ENCODE results near the gene IDE. TPM values are rescaled to one million over a fixed set of nuclear protein-coding genes. Genes with fewer than 3 reads are reported as not detected.

IDE gene
- total and polyA plus RNA-seq, 2 donors (not counting 3 experiments of a cell fraction or from before 2014, with no cell fraction given): 10.7 to 52.6 TPM

GRCh38 chr10:92480413-92480812, 93.5 kb downstream of the IDE start:
- TF ChIP-seq JUN (IDR thresholded peaks at IDR 0.05; ENCODE audit: borderline replicate concordance, insufficient read depth, insufficient read length, low read depth) (no peak), MAX (IDR thresholded peaks at IDR 0.05; ENCODE audit: insufficient read depth, insufficient read length) (no peak), EZH2 (IDR thresholded peaks at IDR 0.05; ENCODE audit: borderline replicate concordance, low read depth, low read length, severe bottlenecking) (no peak), GATA2 (IDR thresholded peaks at IDR 0.05; ENCODE audit: insufficient read depth, insufficient read length, low read depth, low read length) (no peak), MYC (IDR thresholded peaks at IDR 0.05; ENCODE audit: low read depth, low read length) (no peak), FOS (IDR thresholded peaks at IDR 0.05; ENCODE audit: borderline replicate concordance, insufficient read depth, low read length) (no peak), POLR2A (IDR thresholded peaks at IDR 0.05; ENCODE audit: low read depth, low read length) (no peak), POLR2AphosphoS5 (IDR thresholded peaks at IDR 0.05; ENCODE audit: insufficient read depth, low read depth, low read length) (no peak)
- TF ChIP-seq, protein P1, sequence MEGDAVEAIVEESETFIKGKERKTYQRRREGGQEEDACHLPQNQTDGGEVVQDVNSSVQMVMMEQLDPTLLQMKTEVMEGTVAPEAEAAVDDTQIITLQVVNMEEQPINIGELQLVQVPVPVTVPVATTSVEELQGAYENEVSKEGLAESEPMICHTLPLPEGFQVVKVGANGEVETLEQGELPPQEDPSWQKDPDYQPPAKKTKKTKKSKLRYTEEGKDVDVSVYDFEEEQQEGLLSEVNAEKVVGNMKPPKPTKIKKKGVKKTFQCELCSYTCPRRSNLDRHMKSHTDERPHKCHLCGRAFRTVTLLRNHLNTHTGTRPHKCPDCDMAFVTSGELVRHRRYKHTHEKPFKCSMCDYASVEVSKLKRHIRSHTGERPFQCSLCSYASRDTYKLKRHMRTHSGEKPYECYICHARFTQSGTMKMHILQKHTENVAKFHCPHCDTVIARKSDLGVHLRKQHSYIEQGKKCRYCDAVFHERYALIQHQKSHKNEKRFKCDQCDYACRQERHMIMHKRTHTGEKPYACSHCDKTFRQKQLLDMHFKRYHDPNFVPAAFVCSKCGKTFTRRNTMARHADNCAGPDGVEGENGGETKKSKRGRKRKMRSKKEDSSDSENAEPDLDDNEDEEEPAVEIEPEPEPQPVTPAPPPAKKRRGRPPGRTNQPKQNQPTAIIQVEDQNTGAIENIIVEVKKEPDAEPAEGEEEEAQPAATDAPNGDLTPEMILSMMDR (IDR thresholded peaks at IDR 0.05; ENCODE audit: extremely low read depth in 1 of 2, insufficient read depth in 1 of 2, low read depth in 1 of 2, low read length in 2 of 2): no peak
- H3K9me1 ChIP-seq (replicated peaks; ENCODE audit: control insufficient read depth, extremely low read depth, insufficient read depth, low read length): no peaks in the 10 kb centered on the region
- H3K4me1 ChIP-seq (ENCODE audit: control insufficient read depth, extremely low read depth, insufficient read depth, low read length): no peaks in the 10 kb centered on the region
- FAIRE-seq: no peak
- no peaks in the 10 kb centered on the region for H3K9me3 ChIP-seq (replicated peaks; ENCODE audit: control insufficient read depth, insufficient read depth, low read length)
- peaks cover 9 to 19% of the 10 kb centered on the region in 2 experiments for H3K36me3 ChIP-seq (ENCODE audit: control insufficient read depth in 2 of 2, extremely low read depth in 1 of 2, insufficient read depth in 2 of 2, low read length in 2 of 2)
- H3K9ac ChIP-seq (replicated peaks; ENCODE audit: extremely low read depth, insufficient read depth, low read length): no peak overlapping the region
- ChIA-PET POLR2A (no interaction called here), CTCF (interaction anchor here (1.0 kb wide), 1 partner anchor 37 kb away, joined by 4 read pairs; no protein-coding TSS in a partner anchor)
- no peaks in the 10 kb centered on the region for H3K27me3 ChIP-seq (ENCODE audit: control insufficient read depth in 2 of 2, insufficient read depth in 2 of 2, low read length in 2 of 2)
- H2AFZ ChIP-seq (ENCODE audit: low read depth, low read length): no peak overlapping the region
- dilution Hi-C loops (cut with MboI; ENCODE audit: extremely low pct_ligation_motif_present, low sequenced_read_pairs) (no loop called here), intact Hi-C loops (cut with micrococcal nuclease) (no loop called here)
- BruUV-seq (replicated peaks): no TSS peak
- no peak overlapping the region for H3K27ac ChIP-seq (ENCODE audit: insufficient read depth, low read depth, low read length)
- no peak for DNase-seq (ENCODE audit: low read depth, low spot score)
- H3K4me2 ChIP-seq (ENCODE audit: insufficient read depth, low read length): no peak overlapping the region
- H4K20me1 ChIP-seq (replicated peaks; ENCODE audit: control insufficient read depth, extremely low read depth, insufficient read depth, low read length): no peaks in the 10 kb centered on the region
- no peak overlapping the region for H3K4me3 ChIP-seq (replicated peaks in 1 of 3; ENCODE audit: insufficient read depth in 1 of 3, low read depth in 1 of 3, low read length in 3 of 3)
- H3K79me2 ChIP-seq (ENCODE audit: control insufficient read depth, insufficient read depth, low read length): no peaks in the 10 kb centered on the region
